CD14-positive monocyte (primary cell): ENCODE measurements around the gene LYSMD4. TPM values are rescaled to one million over a fixed set of nuclear protein-coding genes. Genes with fewer than 3 reads are reported as not detected.

Source experiments
- DNase-seq, 3 donors: peaks; one replicate each; pipeline ENCODE4 v3.0.0-alpha.2; 2011 to 2022
- H2AFZ ChIP-seq: 2 replicates; pipeline ENCODE4 v1.6.0; 2012; ENCODE audit warnings: mild to moderate bottlenecking, low read depth, low read length, inconsistent platforms; ENCODE audit not compliant: insufficient read depth, poor library complexity, severe bottlenecking
- H3K27ac ChIP-seq, 2 donors: 1 replicate in 1 of 2; 2 replicates in 1 of 2; pipeline ENCODE4 v1.5.1; 2012 to 2013; ENCODE audit warnings: low read length in 2 of 2, control low read depth in 1 of 2, inconsistent platforms in 1 of 2, low read depth in 1 of 2, mild to moderate bottlenecking in 1 of 2
- H3K27me3 ChIP-seq, 2 donors: one replicate each; pipeline versions ENCODE4 v1.6.0 to v1.6.1; 2011 to 2013; ENCODE audit warnings: low read length in 2 of 2; ENCODE audit not compliant: control insufficient read depth in 2 of 2, insufficient read depth in 2 of 2
- H3K36me3 ChIP-seq, 2 donors: replicated peaks in 1 of 2; 1 replicate in 1 of 2; 2 replicates in 1 of 2; pipeline versions ENCODE4 v1.5.1 to v1.6.1; 2012 to 2013; ENCODE audit warnings: low read length in 2 of 2, control low read depth in 1 of 2, inconsistent platforms in 1 of 2, mild to moderate bottlenecking in 1 of 2; ENCODE audit not compliant: insufficient read depth in 2 of 2, control insufficient read depth in 1 of 2
- H3K4me1 ChIP-seq, 2 donors: 1 replicate in 1 of 2; 2 replicates in 1 of 2; pipeline versions ENCODE4 v1.5.1 to v1.6.1; 2012 to 2013; ENCODE audit warnings: low read length in 2 of 2, control low read depth in 1 of 2, inconsistent platforms in 1 of 2, mild to moderate bottlenecking in 1 of 2, moderate library complexity in 1 of 2; ENCODE audit not compliant: insufficient read depth in 2 of 2, control insufficient read depth in 1 of 2
- H3K4me2 ChIP-seq: replicated peaks from 2 replicates; pipeline ENCODE3; 2012; ENCODE audit warnings: low read length, moderate library complexity, mild to moderate bottlenecking; ENCODE audit not compliant: poor library complexity, severe bottlenecking; ENCODE audit errors: extremely low read depth
- H3K4me3 ChIP-seq, 3 experiments: fragments of 200-600 bp in 1 of 3; sonication (generic) in 1 of 3; replicated peaks in 1 of 3; 1 replicate in 2 of 3; 2 replicates in 1 of 3; pipeline ENCODE4 v1.5.1; 2011 to 2013; ENCODE audit warnings: low read length in 3 of 3, mild to moderate bottlenecking in 3 of 3, control low read depth in 2 of 3, low read depth in 2 of 3, inconsistent platforms in 1 of 3, moderate library complexity in 1 of 3
- H3K79me2 ChIP-seq: 2 replicates; pipeline ENCODE4 v1.6.0; 2012; ENCODE audit warnings: mild to moderate bottlenecking, control low read depth, inconsistent platforms, low read length, moderate library complexity; ENCODE audit not compliant: insufficient read depth
- H3K9ac ChIP-seq: 2 replicates; pipeline ENCODE4 v1.6.0; 2017; ENCODE audit warnings: low read length, mild to moderate bottlenecking; ENCODE audit not compliant: insufficient read depth, poor library complexity, severe bottlenecking
- H3K9me3 ChIP-seq, 2 donors: replicated peaks in 1 of 2; 1 replicate in 1 of 2; 2 replicates in 1 of 2; pipeline versions ENCODE4 v1.5.1 to v1.6.1; 2012 to 2013; ENCODE audit warnings: low read length in 2 of 2, control low read depth in 1 of 2; ENCODE audit not compliant: control insufficient read depth in 1 of 2, insufficient read depth in 1 of 2
- H4K20me1 ChIP-seq: 2 replicates; pipeline ENCODE4 v1.6.0; 2012; ENCODE audit warnings: mild to moderate bottlenecking, low read length, control low read depth, moderate library complexity; ENCODE audit not compliant: insufficient read depth
- H3K27ac Mint-ChIP-seq, 7 donors: one replicate each; pipeline ENCODE4 v1.8.0; 2020; ENCODE audit warnings: mild to moderate bottlenecking in 7 of 7, mixed read lengths in 7 of 7, moderate library complexity in 6 of 7, inconsistent platforms in 2 of 7
- H3K27me3 Mint-ChIP-seq, 3 donors: one replicate each; pipeline ENCODE4 v1.8.0; 2021 to 2022; ENCODE audit warnings: low read depth in 3 of 3, mild to moderate bottlenecking in 3 of 3, mixed read lengths in 3 of 3, moderate library complexity in 3 of 3, inconsistent platforms in 1 of 3
- H3K36me3 Mint-ChIP-seq, 2 donors: one replicate each; pipeline ENCODE4 v1.8.0; 2020; ENCODE audit warnings: mixed read lengths in 2 of 2, inconsistent platforms in 1 of 2, mild to moderate bottlenecking in 1 of 2
- H3K4me1 Mint-ChIP-seq: one replicate; pipeline ENCODE4 v1.8.0; 2020; ENCODE audit warnings: mild to moderate bottlenecking, mixed read lengths
- H3K4me3 Mint-ChIP-seq, 2 donors: one replicate each; pipeline ENCODE4 v1.8.0; 2020; ENCODE audit warnings: mild to moderate bottlenecking in 2 of 2, mixed read lengths in 2 of 2, moderate library complexity in 1 of 2
- H3K9me3 Mint-ChIP-seq, 7 donors: one replicate each; pipeline ENCODE4 v1.8.0; 2020 to 2022; ENCODE audit warnings: mixed read lengths in 7 of 7, mild to moderate bottlenecking in 6 of 7, moderate library complexity in 6 of 7, inconsistent platforms in 2 of 7
- WGBS: methylation state at CpG from one replicate; pipeline ENCODE4 v1.1.5; 2013; ENCODE audit warnings: missing lambda C conversion rate; ENCODE audit not compliant: insufficient coverage; 5-methylcytosine and 5-hydroxymethylcytosine counted together
- intact Hi-C, 2 donors: fragments of 100-400 bp; cut with micrococcal nuclease; formaldehyde crosslinking; loops; one replicate each; pipeline versions ENCODE4 v1.15.0 to v1.15.1; 2023
- polyA plus RNA-seq, 3 donors: library from polyadenylated mRNA; depleted of rRNA in 1 of 3; unstranded in 2 of 3; stranded (reverse) in 1 of 3; fragments of 300-500 nt in 2 of 3; fragments of >200 nt in 1 of 3; fragmentation: Illumina TruSeq in 2 of 3; gene quantifications; 1 replicate in 2 of 3; 2 replicates in 1 of 3; pipeline ENCODE4 v1.2.3, GENCODE V29; 2012 to 2021
- TF ChIP-seq, protein P1 (sequence below): fragments of 200-600 bp; IDR thresholded peaks from one replicate; pipeline ENCODE4 v1.8.0; 2022; ENCODE audit warnings: antibody characterized with exemption, mild to moderate bottlenecking

LYSMD4 gene
- polyA plus RNA-seq, 3 donors, result 1.1 to 4.7 (median 2.5) TPM

- intact Hi-C loops, result no loop called here
Measured at GRCh38 chr15:99727733-99728132, 5.5 kb downstream of the LYSMD4 start.

DNA sequence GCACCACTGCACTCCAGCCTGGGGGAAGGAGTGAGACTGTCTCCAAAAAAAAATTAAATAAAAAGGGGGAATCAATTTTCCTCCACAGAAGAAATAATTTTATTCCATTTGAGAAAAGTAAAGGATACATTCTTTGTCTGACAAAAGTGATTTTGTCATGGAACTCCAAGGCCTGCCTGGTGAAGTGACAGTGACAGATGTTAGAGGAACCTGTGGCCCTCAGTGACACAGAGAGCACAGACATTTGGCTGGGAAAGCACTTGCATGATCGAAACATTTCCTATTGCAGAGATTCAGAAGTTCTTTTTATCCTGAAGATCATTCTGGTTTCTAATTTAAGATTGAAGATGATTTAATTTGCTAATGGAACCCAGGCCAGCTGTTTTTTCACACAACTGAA lies 5.9 kb downstream of the LYSMD4 start:
- H3K27me3 Mint-ChIP-seq, result peaks cover 0 to 7% (median 3%) of the 10 kb centered on the region in 3 donors
- H3K36me3 Mint-ChIP-seq, result peaks cover 18% of the 10 kb centered on the region in 2 donors
- Histone ChIP-seq H3K36me3 (peaks cover 2 to 7% of the 10 kb centered on the region in 2 donors), H3K79me2 (no peaks in the 10 kb centered on the region), H3K4me3 (no peak overlapping the region), H4K20me1 (no peaks in the 10 kb centered on the region), H3K9ac (no peak overlapping the region), H3K9me3 (peaks cover 0 to 6% of the 10 kb centered on the region in 2 donors), H3K4me1 (peaks cover 4 to 5% of the 10 kb centered on the region in 2 donors), H2AFZ (no peak overlapping the region), H3K27ac (no peak overlapping the region), H3K27me3 (peaks cover 0 to 6% of the 10 kb centered on the region in 2 donors), H3K4me2 (no peak overlapping the region)
- H3K27ac Mint-ChIP-seq, result peak overlapping the region in 1 of 7 donors; percentile 32
- WGBS, result 90% methylated on average over 1 of the region's 1 CpG
- TF ChIP-seq, protein P1, sequence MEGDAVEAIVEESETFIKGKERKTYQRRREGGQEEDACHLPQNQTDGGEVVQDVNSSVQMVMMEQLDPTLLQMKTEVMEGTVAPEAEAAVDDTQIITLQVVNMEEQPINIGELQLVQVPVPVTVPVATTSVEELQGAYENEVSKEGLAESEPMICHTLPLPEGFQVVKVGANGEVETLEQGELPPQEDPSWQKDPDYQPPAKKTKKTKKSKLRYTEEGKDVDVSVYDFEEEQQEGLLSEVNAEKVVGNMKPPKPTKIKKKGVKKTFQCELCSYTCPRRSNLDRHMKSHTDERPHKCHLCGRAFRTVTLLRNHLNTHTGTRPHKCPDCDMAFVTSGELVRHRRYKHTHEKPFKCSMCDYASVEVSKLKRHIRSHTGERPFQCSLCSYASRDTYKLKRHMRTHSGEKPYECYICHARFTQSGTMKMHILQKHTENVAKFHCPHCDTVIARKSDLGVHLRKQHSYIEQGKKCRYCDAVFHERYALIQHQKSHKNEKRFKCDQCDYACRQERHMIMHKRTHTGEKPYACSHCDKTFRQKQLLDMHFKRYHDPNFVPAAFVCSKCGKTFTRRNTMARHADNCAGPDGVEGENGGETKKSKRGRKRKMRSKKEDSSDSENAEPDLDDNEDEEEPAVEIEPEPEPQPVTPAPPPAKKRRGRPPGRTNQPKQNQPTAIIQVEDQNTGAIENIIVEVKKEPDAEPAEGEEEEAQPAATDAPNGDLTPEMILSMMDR, result no peak
- peaks cover 11% of the 10 kb centered on the region for H3K4me1 Mint-ChIP-seq
- H3K4me3 Mint-ChIP-seq, result no peak overlapping the region
- intact Hi-C loops, result no loop called here
- peaks cover 0 to 13% (median 5%) of the 10 kb centered on the region in 7 donors for H3K9me3 Mint-ChIP-seq
- DNase-seq, result no peak

More at GRCh38 chr15:99727733-99728132, 5.5 kb downstream of the LYSMD4 start:
- Mint-ChIP-seq H3K27ac (no peak overlapping the region), H3K4me3 (no peak overlapping the region), H3K4me1 (peaks cover 13% of the 10 kb centered on the region), H3K27me3 (peaks cover 0 to 10% (median 6%) of the 10 kb centered on the region in 3 donors), H3K9me3 (peaks cover 0 to 13% (median 4%) of the 10 kb centered on the region in 7 donors), H3K36me3 (peaks cover 18% of the 10 kb centered on the region in 2 donors)
- Histone ChIP-seq H3K9ac (no peak overlapping the region), H3K9me3 (peaks cover 0 to 6% of the 10 kb centered on the region in 2 donors), H3K4me2 (no peak overlapping the region), H3K79me2 (no peaks in the 10 kb centered on the region), H3K36me3 (peaks cover 2 to 7% of the 10 kb centered on the region in 2 donors), H2AFZ (no peak overlapping the region), H3K27me3 (peaks cover 0 to 9% of the 10 kb centered on the region in 2 donors), H3K4me1 (peaks cover 8% of the 10 kb centered on the region in 2 donors), H3K4me3 (no peak overlapping the region), H3K27ac (no peak overlapping the region), H4K20me1 (no peaks in the 10 kb centered on the region)
- TF ChIP-seq, protein P1, result no peak
- no peak for DNase-seq
- WGBS, result 87% methylated on average over 4 of the region's 7 CpGs
